GM12873 (cell line): ENCODE data around the gene ALOX12.

Experiments
- TF ChIP-seq, protein P1 (sequence below): IDR thresholded peaks from 2 replicates; pipeline ENCODE4 v1.5.1; 2012; ENCODE audit warnings: low read depth, mild to moderate bottlenecking, moderate library complexity, low read length, control low read depth; ENCODE audit not compliant: insufficient read depth; ENCODE audit errors: missing control alignments

ALOX12 gene

GRCh38 chr17:7014995-7015958 is 19.4 kb downstream of the ALOX12 start:
- TF ChIP-seq, protein P1, sequence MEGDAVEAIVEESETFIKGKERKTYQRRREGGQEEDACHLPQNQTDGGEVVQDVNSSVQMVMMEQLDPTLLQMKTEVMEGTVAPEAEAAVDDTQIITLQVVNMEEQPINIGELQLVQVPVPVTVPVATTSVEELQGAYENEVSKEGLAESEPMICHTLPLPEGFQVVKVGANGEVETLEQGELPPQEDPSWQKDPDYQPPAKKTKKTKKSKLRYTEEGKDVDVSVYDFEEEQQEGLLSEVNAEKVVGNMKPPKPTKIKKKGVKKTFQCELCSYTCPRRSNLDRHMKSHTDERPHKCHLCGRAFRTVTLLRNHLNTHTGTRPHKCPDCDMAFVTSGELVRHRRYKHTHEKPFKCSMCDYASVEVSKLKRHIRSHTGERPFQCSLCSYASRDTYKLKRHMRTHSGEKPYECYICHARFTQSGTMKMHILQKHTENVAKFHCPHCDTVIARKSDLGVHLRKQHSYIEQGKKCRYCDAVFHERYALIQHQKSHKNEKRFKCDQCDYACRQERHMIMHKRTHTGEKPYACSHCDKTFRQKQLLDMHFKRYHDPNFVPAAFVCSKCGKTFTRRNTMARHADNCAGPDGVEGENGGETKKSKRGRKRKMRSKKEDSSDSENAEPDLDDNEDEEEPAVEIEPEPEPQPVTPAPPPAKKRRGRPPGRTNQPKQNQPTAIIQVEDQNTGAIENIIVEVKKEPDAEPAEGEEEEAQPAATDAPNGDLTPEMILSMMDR, result no peak

GRCh38 chr17:7016418-7016817 is 20.6 kb downstream of the ALOX12 start:
- TF ChIP-seq, protein P1, result no peak

DNA sequence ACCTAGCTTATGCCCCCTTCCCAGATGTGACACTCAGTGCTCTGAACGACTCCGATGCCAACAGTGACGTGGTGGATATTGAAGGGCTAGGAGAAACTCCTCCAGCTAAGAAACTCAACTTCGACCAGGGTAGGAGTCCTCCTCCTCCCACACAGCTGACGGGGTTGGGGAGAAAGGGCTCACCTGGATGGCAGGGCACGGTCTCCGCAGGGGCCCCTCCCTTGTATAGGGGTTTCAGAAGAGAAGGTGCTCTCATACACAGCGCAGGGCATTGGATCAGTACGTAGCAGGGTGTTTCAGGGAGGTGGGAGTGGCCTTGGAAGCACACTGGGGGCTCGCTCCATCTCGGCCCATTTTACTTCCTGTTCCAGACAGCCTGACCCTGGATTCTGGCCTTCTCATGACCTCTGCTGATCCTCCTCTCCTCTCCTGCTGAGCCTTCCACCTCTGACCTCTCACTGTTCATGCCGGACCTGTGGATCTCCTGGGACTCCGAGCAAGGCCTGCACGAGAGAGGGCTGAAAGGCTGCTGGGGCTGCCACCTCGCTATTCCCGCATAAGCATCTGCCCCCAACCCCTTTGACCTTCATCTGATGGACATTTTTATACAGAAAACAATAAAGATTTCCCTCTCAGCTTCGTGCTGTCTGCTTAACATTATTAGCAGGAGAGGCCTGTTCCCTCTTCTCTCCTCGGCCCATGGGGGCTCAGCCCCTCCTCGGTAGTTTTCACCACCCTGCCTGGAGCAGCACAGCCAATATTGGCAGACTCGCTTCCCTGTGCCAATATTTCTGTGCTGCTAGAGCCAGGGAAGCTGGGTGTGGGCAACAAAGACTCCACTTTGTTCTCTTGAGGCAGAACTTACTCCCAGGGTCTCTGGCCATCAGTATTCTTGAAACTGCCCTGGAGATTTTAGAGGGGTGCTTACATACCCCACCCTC is 21.3 kb downstream of the ALOX12 start:
- TF ChIP-seq, protein P1, result no peak

DNA sequence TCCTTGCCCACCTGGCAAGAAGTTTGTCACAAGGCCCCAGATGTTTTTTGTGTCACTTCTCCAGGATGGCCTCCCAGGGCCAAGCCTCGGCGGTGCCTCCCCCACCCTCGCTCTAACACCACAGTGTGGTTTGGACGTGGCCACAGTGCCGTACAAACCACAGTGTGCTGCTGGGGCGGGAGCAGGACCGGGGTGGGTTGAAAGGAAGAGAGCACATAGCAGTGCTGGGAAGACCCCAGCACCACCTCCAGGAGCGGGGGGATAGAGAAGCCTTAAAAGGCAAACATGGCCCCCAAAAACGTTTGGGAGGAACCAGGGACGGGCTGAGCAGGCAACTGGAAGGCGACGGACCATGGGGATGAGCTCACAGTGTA is 22.0 kb downstream of the ALOX12 start:
- TF ChIP-seq, protein P1, result no peak

DNA sequence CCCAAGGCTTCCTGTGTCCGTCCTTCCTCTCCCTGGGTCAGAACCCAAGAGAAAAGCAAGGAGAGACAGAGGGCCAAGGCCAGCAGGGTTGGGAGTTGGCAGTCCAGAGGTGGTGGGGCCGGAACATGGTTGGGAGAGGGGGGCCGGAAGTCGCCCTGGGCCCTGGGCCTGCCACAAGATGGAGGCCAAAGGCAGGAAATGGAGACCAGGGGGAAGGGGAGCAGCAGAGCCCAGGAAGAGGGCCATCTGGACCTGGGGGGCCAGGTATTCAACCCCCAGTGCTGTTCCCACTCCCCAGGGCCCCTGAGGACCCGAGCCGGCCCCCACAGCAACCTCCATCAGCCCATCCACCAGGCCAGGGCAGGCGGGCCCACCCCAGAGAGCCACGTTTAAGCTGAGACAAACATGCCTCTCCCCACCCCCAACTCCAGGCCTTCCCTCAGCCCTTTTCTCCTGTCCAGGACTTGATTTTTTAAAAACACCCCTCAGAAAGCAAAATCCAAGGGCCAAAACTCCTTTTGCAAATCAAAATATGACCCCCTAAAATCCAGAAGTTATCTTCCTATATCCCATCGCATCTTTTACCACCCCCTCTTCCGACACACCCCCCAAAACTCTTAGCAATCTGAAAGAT is 22.6 kb downstream of the ALOX12 start:
- TF ChIP-seq, protein P1, result no peak

DNA sequence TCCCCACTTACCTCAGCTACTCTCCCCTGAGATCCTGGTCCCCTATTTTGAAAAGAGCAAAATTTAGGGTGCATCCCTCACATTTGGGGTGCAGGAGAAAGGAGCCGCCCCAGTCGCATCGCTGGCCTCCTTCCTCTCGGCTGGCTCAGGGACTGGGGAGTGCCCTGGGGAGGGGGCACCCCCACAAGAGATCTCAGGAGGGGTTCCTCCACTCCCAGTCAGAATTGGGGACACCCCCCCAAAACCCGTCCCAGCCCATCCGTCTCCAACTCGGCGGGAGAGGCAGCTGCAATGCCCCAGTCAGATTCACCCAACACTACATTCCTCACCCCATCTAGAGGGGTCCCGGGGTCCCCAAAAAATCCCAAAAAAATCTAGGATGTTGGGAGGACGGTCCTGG is 23.5 kb downstream of the ALOX12 start:
- TF ChIP-seq, protein P1, result no peak
